Duodenal mucosa (tissue), 2 donors: ENCODE data around the gene RASSF8.

Experiments used
- H3K27ac ChIP-seq: one replicate; pipeline ENCODE4 v1.7.0; 2013; ENCODE audit warnings: low read depth, low read length
- H3K27me3 ChIP-seq, 2 donors: one replicate each; pipeline ENCODE4 v1.7.0; 2013; ENCODE audit warnings: low read length in 2 of 2, control low read depth in 1 of 2; ENCODE audit not compliant: insufficient read depth in 2 of 2, control insufficient read depth in 1 of 2
- H3K36me3 ChIP-seq, 2 donors: one replicate each; pipeline ENCODE4 v1.7.0; 2013; ENCODE audit warnings: low read length in 2 of 2, control low read depth in 1 of 2; ENCODE audit not compliant: insufficient read depth in 2 of 2, control insufficient read depth in 1 of 2
- H3K4me1 ChIP-seq, 2 donors: one replicate each; pipeline ENCODE4 v1.7.0; 2013; ENCODE audit warnings: low read length in 2 of 2, control low read depth in 1 of 2; ENCODE audit not compliant: insufficient read depth in 2 of 2, control insufficient read depth in 1 of 2
- H3K4me3 ChIP-seq, 2 donors: one replicate each; pipeline ENCODE4 v1.7.0; 2013; ENCODE audit warnings: low read length in 2 of 2, low read depth in 1 of 2
- H3K9ac ChIP-seq, 2 donors: one replicate each; pipeline ENCODE4 v1.7.0; 2013; ENCODE audit warnings: low read length in 2 of 2, low read depth in 1 of 2
- H3K9me3 ChIP-seq, 2 donors: one replicate each; pipeline ENCODE4 v1.7.0; 2013; ENCODE audit warnings: low read length in 2 of 2, control low read depth in 1 of 2; ENCODE audit not compliant: control insufficient read depth in 1 of 2

The RASSF8 gene

GRCh38 chr12:26001530-26001929 lies 43.0 kb downstream of the RASSF8 start:
- Histone ChIP-seq H3K9me3 (peaks cover 0 to 9% of the 10 kb centered on the region in 2 donors), H3K4me1 (no peaks in the 10 kb centered on the region), H3K36me3 (no peaks in the 10 kb centered on the region), H3K4me3 (no peak overlapping the region), H3K9ac (no peak overlapping the region), H3K27me3 (no peaks in the 10 kb centered on the region), H3K27ac (no peak overlapping the region)

GRCh38 chr12:26003065-26003464 lies 44.6 kb downstream of the RASSF8 start:
- no peak overlapping the region for H3K4me3 ChIP-seq
- H3K9me3 ChIP-seq: peaks cover 0 to 9% of the 10 kb centered on the region in 2 donors
- no peaks in the 10 kb centered on the region for H3K36me3 ChIP-seq
- no peaks in the 10 kb centered on the region for H3K4me1 ChIP-seq
- no peak overlapping the region for H3K27ac ChIP-seq
- H3K9ac ChIP-seq: no peak overlapping the region
- no peaks in the 10 kb centered on the region for H3K27me3 ChIP-seq

DNA sequence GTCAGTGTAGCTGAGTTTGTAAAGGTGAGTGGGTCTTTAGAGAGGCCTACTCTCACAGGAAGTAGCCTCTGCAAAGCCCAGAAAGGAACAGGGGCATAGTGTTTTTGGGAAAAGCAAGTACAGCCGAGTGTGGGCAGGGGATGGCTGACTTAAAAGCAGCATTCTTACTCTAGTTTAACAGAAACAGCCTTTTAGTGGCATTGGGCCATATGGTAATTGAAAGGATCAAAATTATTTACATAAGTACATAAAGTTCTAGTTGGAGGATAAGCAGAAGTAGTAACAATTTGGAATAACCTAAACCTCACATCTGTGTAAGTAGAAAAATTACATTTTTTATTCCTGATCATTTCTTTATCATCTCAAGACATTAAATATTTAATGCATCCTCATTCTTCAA lies 49.1 kb downstream of the RASSF8 start:
- peaks cover 0 to 8% of the 10 kb centered on the region in 2 donors for H3K9me3 ChIP-seq
- H3K9ac ChIP-seq: no peak overlapping the region
- no peak overlapping the region for H3K4me3 ChIP-seq
- peaks cover 0 to 5% of the 10 kb centered on the region in 2 donors for H3K4me1 ChIP-seq
- H3K36me3 ChIP-seq: no peaks in the 10 kb centered on the region
- no peaks in the 10 kb centered on the region for H3K27me3 ChIP-seq
- H3K27ac ChIP-seq: no peak overlapping the region

- Histone ChIP-seq H3K36me3 (no peaks in the 10 kb centered on the region), H3K9me3 (no peaks in the 10 kb centered on the region), H3K27ac (no peak overlapping the region), H3K27me3 (no peaks in the 10 kb centered on the region), H3K4me1 (peaks cover 0 to 5% of the 10 kb centered on the region in 2 donors), H3K4me3 (no peak overlapping the region), H3K9ac (no peak overlapping the region)
Observed at GRCh38 chr12:26009593-26009992, 51.1 kb downstream of the RASSF8 start.

GRCh38 chr12:26010293-26010821 lies 51.9 kb downstream of the RASSF8 start:
- Histone ChIP-seq H3K9me3 (no peaks in the 10 kb centered on the region), H3K4me1 (peaks cover 0 to 5% of the 10 kb centered on the region in 2 donors), H3K4me3 (no peak overlapping the region), H3K36me3 (no peaks in the 10 kb centered on the region), H3K27ac (no peak overlapping the region), H3K27me3 (no peaks in the 10 kb centered on the region), H3K9ac (no peak overlapping the region)

DNA sequence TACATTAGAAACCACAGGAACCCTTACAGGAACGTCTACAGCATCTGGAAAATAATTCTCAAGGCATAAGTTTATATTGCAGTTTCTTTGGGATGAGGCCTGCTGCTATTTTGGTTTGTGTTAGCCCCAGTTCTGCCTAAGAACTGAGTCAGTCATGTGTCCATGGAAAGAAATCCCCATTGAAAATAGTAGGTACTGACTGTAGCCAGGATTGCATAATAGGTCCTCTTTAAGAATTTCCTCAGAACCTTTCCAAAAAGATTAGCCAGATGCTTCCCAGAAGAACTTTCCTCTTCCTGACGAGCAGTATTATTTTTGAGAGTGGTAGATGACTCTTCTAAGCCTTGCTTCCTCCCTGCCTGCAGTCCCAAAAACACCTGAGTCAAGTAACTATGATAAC lies 52.6 kb downstream of the RASSF8 start:
- no peaks in the 10 kb centered on the region for H3K9me3 ChIP-seq
- H3K4me1 ChIP-seq: peaks cover 0 to 5% of the 10 kb centered on the region in 2 donors

GRCh38 chr12:26014085-26014484 lies 55.6 kb downstream of the RASSF8 start:
- Histone ChIP-seq H3K27me3 (peaks cover 0 to 4% of the 10 kb centered on the region in 2 donors), H3K27ac (no peak overlapping the region), H3K9ac (no peak overlapping the region), H3K4me3 (no peak overlapping the region), H3K36me3 (no peaks in the 10 kb centered on the region), H3K9me3 (no peaks in the 10 kb centered on the region), H3K4me1 (peaks cover 0 to 5% of the 10 kb centered on the region in 2 donors)

More for the DNA sequence above, 52.6 kb downstream of the RASSF8 start:
- Histone ChIP-seq H3K27ac (no peak overlapping the region), H3K4me3 (no peak overlapping the region), H3K27me3 (no peaks in the 10 kb centered on the region), H3K36me3 (no peaks in the 10 kb centered on the region), H3K9ac (no peak overlapping the region)

GRCh38 chr12:26016516-26016915 lies 58.0 kb downstream of the RASSF8 start:
- Histone ChIP-seq H3K4me1 (no peaks in the 10 kb centered on the region), H3K4me3 (no peak overlapping the region), H3K27me3 (peaks cover 0 to 4% of the 10 kb centered on the region in 2 donors), H3K9ac (no peak overlapping the region), H3K27ac (no peak overlapping the region), H3K9me3 (no peaks in the 10 kb centered on the region), H3K36me3 (no peaks in the 10 kb centered on the region)

DNA sequence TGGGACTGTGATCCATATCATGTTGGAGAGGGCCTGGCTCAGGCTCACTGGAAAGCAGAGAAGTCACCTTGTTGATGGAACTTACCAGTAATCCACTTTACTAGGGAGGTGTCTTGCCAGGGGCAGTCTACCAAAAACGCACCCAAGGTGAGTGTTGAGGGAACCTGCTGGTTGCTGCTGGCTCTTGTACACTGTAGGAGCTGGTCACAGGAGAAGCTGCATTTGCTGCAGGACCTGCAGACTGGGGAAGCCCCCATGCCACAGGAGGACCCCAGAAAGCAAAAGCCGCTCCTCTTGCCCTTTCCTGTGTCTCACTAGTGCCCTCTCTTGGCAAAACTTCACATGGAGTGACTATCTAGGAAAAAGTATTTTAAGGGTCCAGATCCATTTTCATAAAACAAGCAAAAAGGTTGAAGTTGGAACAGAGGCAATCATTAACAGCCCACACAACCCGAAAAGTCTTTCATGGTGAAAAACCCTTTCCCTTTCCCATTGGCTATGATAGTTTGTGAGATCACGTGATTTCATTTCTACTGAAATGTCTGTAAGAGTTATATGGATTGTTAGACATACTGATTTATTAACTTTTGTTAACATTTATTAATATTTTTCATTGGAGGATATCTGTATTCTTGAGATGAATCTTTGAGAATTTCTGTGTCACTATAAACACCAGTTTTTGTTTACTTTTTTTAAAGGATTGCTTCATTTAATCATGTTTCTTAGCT lies 59.2 kb downstream of the RASSF8 start:
- H3K36me3 ChIP-seq: no peaks in the 10 kb centered on the region
- H3K27me3 ChIP-seq: peaks cover 0 to 4% of the 10 kb centered on the region in 2 donors
- H3K9ac ChIP-seq: no peak overlapping the region
- H3K4me1 ChIP-seq: no peaks in the 10 kb centered on the region
- H3K27ac ChIP-seq: no peak overlapping the region
- no peaks in the 10 kb centered on the region for H3K9me3 ChIP-seq
- no peak overlapping the region for H3K4me3 ChIP-seq

GRCh38 chr12:26018926-26019325 lies 60.4 kb downstream of the RASSF8 start:
- H3K4me3 ChIP-seq: no peak overlapping the region
- no peaks in the 10 kb centered on the region for H3K36me3 ChIP-seq
- H3K9me3 ChIP-seq: no peaks in the 10 kb centered on the region
- H3K27ac ChIP-seq: no peak overlapping the region
- H3K27me3 ChIP-seq: peaks cover 0 to 4% of the 10 kb centered on the region in 2 donors
- H3K4me1 ChIP-seq: no peaks in the 10 kb centered on the region
- H3K9ac ChIP-seq: no peak overlapping the region
